Mesendoderm (in vitro differentiated cells): Measurements from ENCODE around the gene BRD7.

Source experiments
- DNase-seq: peaks from one replicate; pipeline ENCODE4 v3.0.0; 2013
- H2AK5ac ChIP-seq: 2 replicates; pipeline ENCODE4 v1.6.1; 2013; ENCODE audit warnings: low read length, inconsistent platforms
- H2BK120ac ChIP-seq: 2 replicates; pipeline ENCODE4 v1.6.1; 2013; ENCODE audit warnings: low read depth, mild to moderate bottlenecking, low read length, moderate library complexity, mixed read lengths
- H2BK15ac ChIP-seq: replicated peaks from 2 replicates; pipeline ENCODE4 v1.6.1; 2013; ENCODE audit warnings: low read depth, mild to moderate bottlenecking, moderate library complexity
- H2BK5ac ChIP-seq: 2 replicates; pipeline ENCODE4 v1.6.1; 2013; ENCODE audit warnings: low read length, inconsistent platforms
- H3K18ac ChIP-seq: 2 replicates; pipeline ENCODE4 v1.6.1; 2013; ENCODE audit warnings: mild to moderate bottlenecking, low read length, mixed read lengths
- H3K23ac ChIP-seq: one replicate; pipeline ENCODE4 v1.6.1; 2013; ENCODE audit warnings: low read length
- H3K27ac ChIP-seq: 2 replicates; pipeline ENCODE4 v1.5.1; 2013; ENCODE audit warnings: low read depth, mild to moderate bottlenecking, inconsistent platforms, low read length, moderate library complexity
- H3K27me3 ChIP-seq: 2 replicates; pipeline ENCODE4 v1.6.1; 2013; ENCODE audit warnings: low read length, control low read depth, mild to moderate bottlenecking, inconsistent platforms; ENCODE audit not compliant: insufficient read depth, poor library complexity
- H3K36me3 ChIP-seq: 2 replicates; pipeline ENCODE4 v1.6.1; 2013; ENCODE audit warnings: low read length, inconsistent platforms; ENCODE audit not compliant: control insufficient read depth, insufficient read depth
- H3K4ac ChIP-seq: one replicate; pipeline ENCODE4 v1.6.1; 2013; ENCODE audit warnings: low read depth, mild to moderate bottlenecking, low read length, moderate library complexity
- H3K4me1 ChIP-seq: 2 replicates; pipeline ENCODE4 v1.6.1; 2013; ENCODE audit warnings: low read depth, low read length, inconsistent platforms; ENCODE audit not compliant: control insufficient read depth
- H3K4me2 ChIP-seq: 2 replicates; pipeline ENCODE4 v1.6.1; 2013; ENCODE audit warnings: low read length
- H3K4me3 ChIP-seq: 2 replicates; pipeline ENCODE4 v1.5.1; 2013; ENCODE audit warnings: mild to moderate bottlenecking, low read length
- H3K56ac ChIP-seq: one replicate; pipeline ENCODE4 v1.6.1; 2013; ENCODE audit warnings: low read length
- H3K79me1 ChIP-seq: 2 replicates; pipeline ENCODE4 v1.6.1; 2013; ENCODE audit warnings: low read length, inconsistent platforms
- H3K79me2 ChIP-seq: 2 replicates; pipeline ENCODE4 v1.6.1; 2013; ENCODE audit warnings: mild to moderate bottlenecking, low read length; ENCODE audit not compliant: control insufficient read depth, insufficient read depth
- H3K9ac ChIP-seq: 2 replicates; pipeline ENCODE4 v1.6.1; 2013; ENCODE audit warnings: low read length, inconsistent platforms
- H4K5ac ChIP-seq: one replicate; pipeline ENCODE4 v1.6.1; 2013; ENCODE audit warnings: low read length
- H4K8ac ChIP-seq: one replicate; pipeline ENCODE4 v1.6.1; 2013; ENCODE audit warnings: low read depth, mild to moderate bottlenecking, control low read depth, low read length, moderate library complexity
- WGBS: extraction: QIAGEN DNeasy Blood & Tissue Kit; methylation state at CpG from one replicate; pipeline ENCODE4 v1.1.7; 2013; ENCODE audit warnings: low lambda C conversion rate, missing lambda C conversion rate; ENCODE audit not compliant: insufficient coverage; ENCODE audit errors: extremely low coverage; 5-methylcytosine and 5-hydroxymethylcytosine counted together

BRD7 gene

DNA sequence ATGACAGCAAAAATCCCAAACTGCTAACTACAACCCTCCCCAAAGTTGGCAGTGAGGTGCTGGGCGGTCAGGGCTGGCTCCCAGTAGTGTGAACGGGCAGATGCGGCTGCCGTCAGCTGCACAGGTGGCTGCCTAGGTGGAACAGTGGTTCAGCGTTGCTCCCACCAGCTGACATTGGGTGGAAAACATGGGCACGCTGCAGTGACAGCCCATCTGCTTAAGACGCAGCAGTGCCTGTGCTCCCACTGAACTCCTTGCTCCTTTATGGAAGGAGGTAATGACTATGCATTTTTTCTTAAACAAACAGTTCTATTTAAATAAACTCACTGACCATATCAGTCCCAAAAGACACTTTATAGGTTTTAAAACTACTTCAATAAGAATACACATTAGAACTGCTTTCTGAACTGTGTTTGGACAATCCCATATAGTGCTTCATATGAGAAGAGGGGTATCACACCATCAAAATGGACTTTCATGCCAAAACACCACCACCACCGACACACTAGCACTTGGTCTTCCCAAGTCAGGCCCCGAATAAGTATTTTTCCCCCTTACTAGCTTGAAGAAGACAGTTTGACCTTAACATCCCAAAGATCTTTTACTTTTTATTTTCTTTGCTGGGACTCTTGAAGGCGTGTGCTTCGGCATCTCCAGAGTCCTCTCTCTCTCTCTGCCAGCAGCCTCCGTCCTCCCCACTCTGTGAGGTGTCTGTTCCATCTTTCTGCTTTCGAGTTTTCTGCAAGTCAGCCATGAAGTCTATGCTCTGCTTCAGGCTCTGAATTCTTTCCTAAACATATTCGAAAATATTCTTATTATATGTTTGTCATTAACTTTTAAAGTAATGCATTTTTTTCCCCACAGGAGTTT is 34.4 kb downstream of the BRD7 start:
- no peaks in the 10 kb centered on the region for H3K79me1 ChIP-seq
- H3K4me2 ChIP-seq = no peak overlapping the region
- H2BK15ac ChIP-seq = no peak overlapping the region
- H3K27ac ChIP-seq = no peak overlapping the region
- no peak overlapping the region for H3K56ac ChIP-seq
- no peak overlapping the region for H3K23ac ChIP-seq
- H3K9ac ChIP-seq = no peak overlapping the region
- H3K4me3 ChIP-seq = no peak overlapping the region
- no peak overlapping the region for H3K4ac ChIP-seq
- H3K27me3 ChIP-seq = no peaks in the 10 kb centered on the region
- no peak overlapping the region for H2BK120ac ChIP-seq
- H2AK5ac ChIP-seq = no peak overlapping the region
- no CpG with 5 or more reads among the region's 14 CpGs for WGBS
- H3K79me2 ChIP-seq = no peaks in the 10 kb centered on the region
- H2BK5ac ChIP-seq = no peak overlapping the region
- H4K8ac ChIP-seq = no peak overlapping the region
- no peak for DNase-seq
- H3K4me1 ChIP-seq = no peaks in the 10 kb centered on the region
- H3K18ac ChIP-seq = no peak overlapping the region
- no peak overlapping the region for H4K5ac ChIP-seq
- H3K36me3 ChIP-seq = peaks cover 3% of the 10 kb centered on the region

DNA sequence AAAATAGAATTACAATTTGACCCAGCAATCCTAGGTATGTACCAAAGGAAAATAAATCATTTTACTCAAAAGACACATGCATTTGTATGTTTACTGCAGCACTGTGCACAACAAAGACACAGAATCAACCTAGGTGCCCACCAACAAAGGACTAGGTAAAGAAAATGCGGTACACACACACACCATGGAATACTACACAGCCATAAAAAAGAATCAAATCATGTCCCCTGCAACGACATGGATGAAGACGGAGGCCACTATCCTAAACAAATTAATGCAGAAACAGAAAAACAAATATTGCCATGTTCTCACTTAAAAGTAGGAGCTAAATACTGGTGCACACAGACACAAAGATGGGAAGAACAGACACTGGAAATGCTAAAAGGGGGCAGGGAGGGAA is 36.2 kb downstream of the BRD7 start:
- peaks cover 2% of the 10 kb centered on the region for H3K79me1 ChIP-seq
- WGBS = no CpG with 5 or more reads among the region's 3 CpGs
- H3K18ac ChIP-seq = no peak overlapping the region
- H2BK120ac ChIP-seq = no peak overlapping the region
- H3K36me3 ChIP-seq = peaks cover 4% of the 10 kb centered on the region
- no peak overlapping the region for H4K8ac ChIP-seq
- no peak overlapping the region for H2BK15ac ChIP-seq
- H3K56ac ChIP-seq = no peak overlapping the region
- no peak overlapping the region for H3K4ac ChIP-seq
- H3K4me2 ChIP-seq = no peak overlapping the region
- H2AK5ac ChIP-seq = no peak overlapping the region
- no peaks in the 10 kb centered on the region for H3K4me1 ChIP-seq
- H3K27ac ChIP-seq = no peak overlapping the region
- no peaks in the 10 kb centered on the region for H3K27me3 ChIP-seq
- H2BK5ac ChIP-seq = no peak overlapping the region
- no peak overlapping the region for H3K4me3 ChIP-seq
- no peak overlapping the region for H3K23ac ChIP-seq
- H4K5ac ChIP-seq = no peak overlapping the region
- DNase-seq = no peak
- no peak overlapping the region for H3K9ac ChIP-seq
- no peaks in the 10 kb centered on the region for H3K79me2 ChIP-seq

DNA sequence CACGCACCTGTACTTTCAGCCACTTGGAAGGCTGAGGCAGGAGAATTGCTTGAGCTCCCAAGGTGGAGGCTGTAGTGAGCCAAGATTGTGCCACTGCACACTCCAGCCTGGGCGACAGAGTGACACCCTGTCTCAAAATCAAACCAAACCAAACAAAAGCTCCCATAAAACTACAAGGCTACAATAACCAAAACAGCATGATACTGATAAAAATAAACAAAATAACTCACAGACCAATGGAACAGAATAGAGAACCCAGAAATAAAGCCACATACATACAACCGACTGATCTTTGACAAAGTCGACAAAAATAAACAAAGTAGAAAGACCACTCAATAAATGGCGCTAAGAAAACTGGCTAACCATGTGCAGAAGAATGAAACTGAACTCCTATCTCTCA is 37.2 kb downstream of the BRD7 start:
- no peaks in the 10 kb centered on the region for H3K27me3 ChIP-seq
- no peak overlapping the region for H3K4me2 ChIP-seq
- H3K23ac ChIP-seq = no peak overlapping the region
- no peaks in the 10 kb centered on the region for H3K4me1 ChIP-seq
- H3K36me3 ChIP-seq = peaks cover 4% of the 10 kb centered on the region
- H3K79me1 ChIP-seq = peaks cover 2% of the 10 kb centered on the region
- no peak overlapping the region for H2AK5ac ChIP-seq
- H3K9ac ChIP-seq = no peak overlapping the region
- H3K4me3 ChIP-seq = no peak overlapping the region
- H2BK15ac ChIP-seq = no peak overlapping the region
- DNase-seq = no peak
- no peak overlapping the region for H2BK120ac ChIP-seq
- no peak overlapping the region for H3K56ac ChIP-seq
- no CpG with 5 or more reads among the region's 5 CpGs for WGBS
- H3K79me2 ChIP-seq = no peaks in the 10 kb centered on the region
- no peak overlapping the region for H3K27ac ChIP-seq
- no peak overlapping the region for H3K4ac ChIP-seq
- no peak overlapping the region for H2BK5ac ChIP-seq
- H4K8ac ChIP-seq = no peak overlapping the region
- H4K5ac ChIP-seq = no peak overlapping the region
- no peak overlapping the region for H3K18ac ChIP-seq

DNA sequence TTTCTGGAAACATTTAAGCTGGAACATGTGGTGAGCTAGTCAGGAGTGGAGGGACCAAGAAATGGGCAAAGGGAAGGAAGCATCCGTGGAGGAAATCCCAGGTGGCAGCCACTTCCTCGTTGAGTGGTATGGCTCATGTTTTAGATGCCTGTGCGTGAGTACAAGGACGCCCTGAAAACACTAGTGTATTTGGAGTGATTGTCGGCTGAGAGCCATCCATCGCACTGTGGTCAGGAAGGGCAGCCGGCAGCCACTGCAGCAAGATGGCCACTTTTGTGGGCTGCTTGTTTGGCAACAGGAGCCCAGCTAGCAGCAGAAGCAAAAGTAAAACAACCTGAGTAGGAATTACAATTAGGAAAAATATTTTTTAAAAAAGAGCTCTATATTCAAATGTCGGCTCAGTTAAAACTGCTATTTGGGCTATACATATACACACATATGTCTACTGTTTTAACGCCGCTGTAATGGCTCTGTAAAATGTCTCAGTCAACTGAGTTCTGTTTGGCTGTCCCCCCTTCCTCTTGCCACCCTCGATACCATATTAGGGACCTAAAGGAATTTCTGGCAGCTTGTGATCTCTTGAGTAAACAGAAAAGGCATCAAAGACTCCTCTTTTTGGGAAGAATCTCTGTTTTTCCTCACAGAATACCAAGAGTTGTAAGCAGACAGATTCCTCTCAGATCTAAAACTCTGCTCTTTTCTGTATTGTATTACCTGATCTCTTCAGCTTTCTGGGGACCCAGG is 39.2 kb downstream of the BRD7 start:
- H2BK5ac ChIP-seq = no peak overlapping the region
- H3K4me2 ChIP-seq = no peak overlapping the region
- H2AK5ac ChIP-seq = no peak overlapping the region
- no peak overlapping the region for H3K56ac ChIP-seq
- H3K79me1 ChIP-seq = peaks cover 2% of the 10 kb centered on the region
- H3K27me3 ChIP-seq = no peaks in the 10 kb centered on the region
- no peak overlapping the region for H3K9ac ChIP-seq
- no CpG with 5 or more reads among the region's 11 CpGs for WGBS
- no peak overlapping the region for H3K4me3 ChIP-seq
- no peak overlapping the region for H2BK120ac ChIP-seq
- peaks cover 8% of the 10 kb centered on the region for H3K36me3 ChIP-seq
- H4K5ac ChIP-seq = no peak overlapping the region
- H3K27ac ChIP-seq = no peak overlapping the region
- H3K4ac ChIP-seq = no peak overlapping the region
- peak; percentile 17 for DNase-seq
- no peaks in the 10 kb centered on the region for H3K4me1 ChIP-seq
- no peak overlapping the region for H3K18ac ChIP-seq
- H2BK15ac ChIP-seq = no peak overlapping the region
- H3K79me2 ChIP-seq = no peaks in the 10 kb centered on the region
- no peak overlapping the region for H3K23ac ChIP-seq
- no peak overlapping the region for H4K8ac ChIP-seq

DNA sequence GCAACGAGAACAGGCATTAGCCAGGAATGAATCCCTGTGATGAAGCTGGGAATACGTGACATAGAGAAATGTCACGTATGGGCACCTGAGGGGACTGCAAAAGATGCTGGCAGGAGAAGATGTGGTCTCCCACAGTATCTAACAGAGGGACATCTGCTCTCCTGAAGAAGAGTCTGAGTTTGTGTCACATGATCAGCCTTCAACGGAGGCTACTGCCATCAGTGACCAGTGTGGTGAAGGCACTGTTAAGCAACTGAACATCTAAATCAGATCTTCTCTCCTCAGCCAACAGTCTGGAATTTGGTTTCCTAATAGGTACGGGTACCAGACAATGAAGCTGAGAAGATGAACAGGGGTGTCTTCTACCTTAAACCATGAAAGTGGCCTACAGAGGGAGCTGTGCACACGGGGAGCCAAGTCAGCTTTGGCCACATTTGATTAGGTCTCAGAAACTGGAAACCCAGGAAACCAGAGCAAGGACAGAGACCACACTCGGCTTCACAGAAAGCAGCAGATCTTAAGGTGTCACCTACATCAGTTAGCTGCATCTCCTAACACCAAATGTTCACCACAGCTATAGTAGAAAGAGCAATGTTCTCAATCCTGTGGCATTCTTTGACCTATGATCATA is 41.8 kb downstream of the BRD7 start:
- Histone ChIP-seq H3K27ac (no peak overlapping the region), H4K8ac (no peak overlapping the region), H3K27me3 (no peaks in the 10 kb centered on the region), H3K4ac (no peak overlapping the region), H3K4me2 (no peak overlapping the region), H3K18ac (no peak overlapping the region), H2AK5ac (no peak overlapping the region), H3K23ac (no peak overlapping the region), H3K79me2 (no peaks in the 10 kb centered on the region), H3K36me3 (peaks cover 13% of the 10 kb centered on the region), H3K4me3 (no peak overlapping the region), H3K56ac (no peak overlapping the region), H3K4me1 (no peaks in the 10 kb centered on the region), H2BK5ac (no peak overlapping the region), H2BK15ac (no peak overlapping the region), H4K5ac (no peak overlapping the region), H3K79me1 (peaks cover 2% of the 10 kb centered on the region), H2BK120ac (no peak overlapping the region), H3K9ac (no peak overlapping the region)
- peak; percentile 77 for DNase-seq
- WGBS = no CpG with 5 or more reads among the region's 7 CpGs
